CD4-positive, alpha-beta T cell treated with Interleukin-12 subunit alpha and Interleukin-12 subunit beta, for 1 hour (primary cell): ENCODE measurements around the gene RSU1.

Experiments used
- DNase-seq: peaks from one replicate; pipeline ENCODE4 v3.0.0-alpha.2; 2020

RSU1 gene

DNA sequence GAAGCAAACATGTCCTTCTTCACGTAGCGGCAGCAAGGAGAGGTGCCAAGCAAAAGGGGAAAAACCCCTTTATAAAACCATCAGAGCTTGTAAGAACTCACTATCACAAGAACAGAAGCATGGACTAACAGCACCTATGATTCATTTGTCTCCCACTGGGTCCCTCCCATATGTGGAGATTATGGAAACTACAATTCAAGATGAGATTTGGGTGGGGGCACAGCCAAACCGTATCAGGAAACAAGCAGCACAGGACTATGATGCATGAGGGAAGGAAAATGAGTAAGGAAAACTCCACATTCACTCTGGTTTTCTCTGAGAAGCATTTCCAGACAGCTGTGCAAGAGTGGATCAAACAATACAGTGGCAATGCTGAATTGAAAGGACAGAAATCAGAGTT is 81.6 kb downstream of the RSU1 start:
- no peak for DNase-seq

DNA sequence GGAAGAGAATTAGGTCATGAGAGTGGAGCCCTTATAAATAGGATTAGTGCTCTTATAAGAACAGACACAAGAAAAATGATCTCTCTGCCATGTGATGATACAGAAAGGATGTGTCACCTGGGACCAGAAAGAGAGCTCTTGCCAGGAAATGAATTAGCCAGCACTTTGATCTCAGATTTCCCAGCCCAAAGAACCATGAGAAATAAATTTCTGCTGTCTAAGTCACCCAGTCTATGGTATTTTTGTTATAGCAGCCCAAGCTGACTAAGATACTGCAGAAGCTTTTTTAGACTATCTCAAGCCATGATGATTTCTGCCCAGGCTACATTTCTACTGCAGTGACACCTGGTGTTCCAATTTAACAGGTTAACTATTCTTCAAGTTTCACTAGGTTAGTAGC is 84.8 kb downstream of the RSU1 start:
- no peak for DNase-seq

GRCh38 chr10:16728266-16728665 is 89.0 kb downstream of the RSU1 start:
- DNase-seq, result no peak

- DNase-seq, result no peak
These were observed 89.6 kb downstream of the RSU1 start for GRCh38 chr10:16727666-16728065.

- no peak for DNase-seq
These were observed 92.7 kb downstream of the RSU1 start for GRCh38 chr10:16724509-16724908.

- DNase-seq, result no peak
These were observed 96.4 kb downstream of the RSU1 start for GRCh38 chr10:16720812-16721211.

DNA sequence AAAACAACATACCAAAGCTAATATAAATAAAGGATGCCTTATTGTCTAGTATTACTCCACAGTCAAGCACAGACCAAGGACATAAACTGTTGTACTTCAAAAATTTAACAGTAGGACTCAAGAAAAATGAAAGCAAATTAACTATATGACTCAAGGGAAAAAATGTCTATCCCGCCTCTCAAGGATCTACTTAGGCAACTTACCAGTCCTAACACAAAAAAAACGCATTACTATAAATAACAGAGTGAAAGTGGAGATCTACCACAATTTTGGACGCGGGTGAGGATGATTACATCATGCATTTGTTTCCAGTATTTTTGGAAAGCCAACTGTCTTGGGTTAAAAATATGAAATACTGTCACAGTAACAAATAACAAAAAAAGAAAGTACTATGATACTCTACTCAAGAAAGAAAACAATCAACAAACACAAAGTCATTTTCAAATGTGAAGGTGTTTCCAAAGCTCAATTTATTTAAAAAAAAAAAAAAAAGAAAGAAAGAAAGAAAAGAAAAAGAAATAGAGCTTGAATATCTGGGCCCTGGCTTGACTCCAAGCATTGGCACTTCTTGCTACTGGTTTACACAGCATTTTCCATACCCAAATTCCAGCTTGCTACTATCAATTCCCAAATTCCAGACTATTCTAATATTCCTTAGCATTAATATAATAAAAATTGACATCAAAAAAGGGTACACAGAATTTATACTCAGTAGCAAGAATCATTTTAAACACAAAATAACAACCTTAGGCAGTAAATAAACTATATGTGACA is 99.4 kb downstream of the RSU1 start:
- no peak for DNase-seq

DNA sequence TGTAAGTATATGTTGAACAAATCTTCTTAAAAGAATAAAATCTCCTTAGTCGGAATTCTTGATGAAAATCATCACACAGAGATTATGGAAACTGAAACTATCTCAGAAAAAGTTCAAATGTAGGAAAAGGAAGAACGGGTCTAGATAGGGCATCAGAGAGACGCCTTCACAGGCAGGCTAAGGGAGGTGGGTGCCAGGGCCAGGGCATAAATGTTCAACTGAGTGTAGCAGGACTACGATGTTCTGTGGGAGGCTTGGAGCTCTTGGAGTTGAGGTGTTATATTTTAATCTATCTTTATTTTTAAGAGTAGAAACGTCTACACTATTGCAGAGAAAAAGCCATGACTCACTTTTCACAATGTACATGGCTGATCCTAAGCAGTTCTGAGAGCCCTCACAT is 101.2 kb downstream of the RSU1 start:
- no peak for DNase-seq

DNA sequence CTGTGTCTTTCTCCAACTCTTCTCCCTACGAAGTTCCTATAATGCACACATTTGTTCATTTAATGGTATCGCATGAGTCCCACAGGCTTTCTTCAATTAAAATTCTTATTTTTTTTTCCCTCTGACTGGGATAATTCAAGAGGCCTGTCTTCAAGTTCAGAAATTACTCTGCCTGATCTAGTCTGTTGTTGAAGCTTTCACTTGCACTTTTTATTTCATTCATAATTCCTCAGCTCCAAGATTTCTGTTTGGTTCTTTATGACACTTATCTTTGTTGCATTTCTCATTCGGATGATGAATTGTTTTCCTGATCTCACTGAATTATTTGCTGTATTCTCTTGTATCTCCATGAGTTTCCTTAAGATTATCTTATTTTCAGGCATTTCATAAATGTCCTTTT is 103.9 kb downstream of the RSU1 start:
- DNase-seq, result no peak

GRCh38 chr10:16712883-16713282 is 104.3 kb downstream of the RSU1 start:
- DNase-seq, result no peak

DNA sequence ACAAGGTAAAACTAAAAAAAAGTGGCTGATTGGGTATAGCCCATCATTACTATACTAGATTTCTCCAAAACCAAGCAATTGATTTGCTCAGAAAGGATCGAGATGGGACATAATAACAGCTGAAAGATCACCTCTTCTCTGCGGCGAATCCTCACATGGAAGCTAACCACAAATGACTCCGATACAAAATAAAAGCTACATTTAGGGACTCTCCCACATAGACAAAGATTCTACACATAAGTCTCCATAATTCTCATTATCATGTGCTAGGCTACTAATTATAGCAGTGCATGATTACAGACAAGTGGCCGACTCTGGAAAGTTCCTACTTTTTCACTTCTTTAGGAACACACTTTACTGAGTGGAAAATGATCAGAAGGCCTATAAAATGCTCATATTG is 116.9 kb downstream of the RSU1 start:
- DNase-seq, result no peak

DNA sequence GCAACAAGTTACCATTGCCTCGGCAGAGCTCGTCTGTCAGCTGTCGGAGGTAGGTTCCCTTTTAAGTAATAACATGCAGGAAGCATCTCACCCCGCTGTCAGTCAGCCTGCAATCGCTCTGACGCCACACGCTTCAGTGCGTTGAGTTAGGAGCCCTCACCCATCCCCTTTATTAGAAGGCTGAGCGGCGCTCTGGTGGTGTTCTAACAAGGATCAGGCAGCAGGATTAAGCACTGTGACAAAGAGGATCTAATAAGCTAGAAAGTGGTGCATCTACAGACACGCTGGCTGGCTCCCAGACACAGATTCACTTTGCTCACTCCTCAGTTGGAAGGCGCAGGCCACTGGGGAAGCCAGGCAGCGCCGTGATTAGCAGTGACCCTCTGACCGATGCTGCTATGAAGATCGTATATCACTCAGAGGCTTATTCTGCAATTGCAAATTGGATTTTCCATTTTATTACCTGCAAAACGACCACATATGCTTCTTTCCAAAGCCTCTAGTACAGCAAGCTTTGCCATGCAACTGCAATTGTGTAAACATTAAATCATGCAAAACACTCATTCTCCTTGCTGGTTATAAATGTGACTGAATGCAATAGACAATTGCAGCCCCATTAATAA is 117.7 kb downstream of the RSU1 start:
- no peak for DNase-seq

- no peak for DNase-seq
These were observed 118.8 kb downstream of the RSU1 start for GRCh38 chr10:16698461-16698860.

DNA sequence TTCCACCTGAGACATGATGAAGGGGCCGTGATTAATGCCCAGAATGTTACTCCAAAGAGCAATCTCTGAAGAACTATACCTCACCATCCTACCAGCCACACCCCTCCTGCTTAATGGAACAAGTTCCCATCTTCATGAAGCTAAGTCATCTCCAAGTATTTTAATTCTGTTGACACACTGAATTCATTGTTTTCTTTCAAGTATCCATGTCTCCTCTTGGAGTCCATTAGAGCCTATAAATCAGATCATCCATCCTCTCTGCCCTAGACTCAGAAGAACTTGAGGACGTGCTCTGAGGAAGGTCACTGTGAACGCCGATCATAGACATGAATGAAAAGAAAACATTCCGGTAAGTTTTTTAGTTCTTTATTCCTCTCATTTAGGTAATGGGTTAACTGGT is 126.8 kb downstream of the RSU1 start:
- DNase-seq, result no peak

- no peak for DNase-seq
These were observed 127.5 kb downstream of the RSU1 start for GRCh38 chr10:16689696-16690095.

GRCh38 chr10:16689227-16689626 is 128.0 kb downstream of the RSU1 start:
- no peak for DNase-seq

GRCh38 chr10:16686054-16686902 is 130.9 kb downstream of the RSU1 start:
- no peak for DNase-seq

DNA sequence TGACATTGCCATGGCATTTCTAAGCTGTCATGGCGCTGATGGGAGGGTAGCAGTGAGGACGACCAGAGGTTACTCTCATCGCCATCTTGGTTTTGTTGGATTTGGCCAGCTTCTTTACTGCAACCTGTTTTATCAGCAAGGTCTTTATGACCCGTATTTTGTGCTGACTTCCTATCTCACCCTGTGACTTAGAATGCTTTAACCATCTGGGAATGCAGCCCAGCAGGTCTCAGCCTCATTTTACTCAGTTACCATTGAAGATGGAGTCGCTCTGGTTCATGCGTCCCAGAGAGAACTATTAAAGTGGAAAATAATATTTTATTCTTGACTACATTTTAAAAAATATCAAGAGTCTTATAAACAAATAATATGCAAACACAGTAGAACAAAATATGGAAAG is 131.7 kb downstream of the RSU1 start:
- DNase-seq, result no peak

DNA sequence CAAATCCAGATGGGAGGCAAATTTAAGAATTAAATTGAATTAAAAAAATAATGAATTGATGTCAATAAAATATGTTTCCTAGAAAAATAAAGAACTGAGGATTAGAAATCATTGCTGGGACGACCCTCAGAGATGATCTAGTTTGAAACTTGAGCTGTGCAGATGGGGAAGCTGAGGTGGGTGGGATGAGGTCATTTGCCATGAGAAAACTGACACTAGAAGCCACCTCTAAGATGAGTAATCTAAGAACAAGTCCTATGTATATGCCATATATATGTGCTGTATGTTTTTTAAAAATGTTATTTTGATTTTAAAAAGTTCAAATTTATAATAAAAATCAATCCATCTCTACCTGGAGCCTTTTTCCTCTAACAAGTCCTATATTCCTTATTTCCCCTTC is 135.7 kb downstream of the RSU1 start:
- no peak for DNase-seq

GRCh38 chr10:16679511-16679910 is 137.7 kb downstream of the RSU1 start:
- DNase-seq, result no peak

DNA sequence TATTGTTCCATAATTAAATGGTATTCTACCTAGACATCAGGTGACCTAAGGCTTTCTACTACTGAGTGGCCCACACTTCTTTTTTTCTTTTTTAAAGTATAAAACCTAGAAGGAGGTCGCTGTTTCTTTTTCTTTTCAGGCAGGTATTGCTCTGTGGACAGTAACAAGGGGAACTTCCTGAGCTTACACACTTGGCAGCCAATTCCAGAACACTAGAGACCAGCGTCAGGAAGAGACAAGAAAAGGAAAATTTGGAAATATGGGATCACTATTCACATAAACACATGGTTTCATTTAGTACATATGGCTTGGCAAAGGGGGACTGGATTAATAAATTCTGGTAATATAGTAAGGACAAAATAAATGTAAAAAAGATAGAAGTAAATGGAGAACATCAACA is 141.9 kb downstream of the RSU1 start:
- DNase-seq, result no peak

DNA sequence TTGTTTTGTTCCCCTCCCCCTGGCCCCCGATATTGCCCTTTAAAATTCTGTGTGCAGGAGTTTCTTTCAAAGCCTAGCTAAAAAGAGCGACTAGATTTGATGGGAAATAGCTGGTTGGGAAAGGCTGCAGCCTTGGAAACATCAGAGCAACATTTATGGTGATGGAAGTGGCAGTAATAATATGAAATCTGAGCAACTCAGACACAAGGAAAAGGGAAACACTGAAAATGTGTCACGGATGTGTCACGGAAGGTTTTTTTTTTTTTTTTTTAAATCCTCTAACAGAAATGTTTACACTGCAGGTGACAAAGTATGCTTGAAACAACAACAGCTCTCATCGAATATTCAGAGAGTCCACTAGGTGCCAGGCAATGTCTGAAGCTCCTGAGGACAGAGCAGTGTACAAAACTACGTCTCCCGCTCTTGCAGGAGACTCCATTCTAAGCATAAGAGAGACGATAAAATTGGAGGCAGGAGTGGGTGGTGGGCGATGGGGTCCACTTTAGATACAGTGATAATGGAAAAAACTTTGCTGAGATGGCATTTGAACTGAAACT is 143.0 kb downstream of the RSU1 start:
- no peak for DNase-seq

GRCh38 chr10:16673443-16673842 is 143.8 kb downstream of the RSU1 start:
- no peak for DNase-seq

DNA sequence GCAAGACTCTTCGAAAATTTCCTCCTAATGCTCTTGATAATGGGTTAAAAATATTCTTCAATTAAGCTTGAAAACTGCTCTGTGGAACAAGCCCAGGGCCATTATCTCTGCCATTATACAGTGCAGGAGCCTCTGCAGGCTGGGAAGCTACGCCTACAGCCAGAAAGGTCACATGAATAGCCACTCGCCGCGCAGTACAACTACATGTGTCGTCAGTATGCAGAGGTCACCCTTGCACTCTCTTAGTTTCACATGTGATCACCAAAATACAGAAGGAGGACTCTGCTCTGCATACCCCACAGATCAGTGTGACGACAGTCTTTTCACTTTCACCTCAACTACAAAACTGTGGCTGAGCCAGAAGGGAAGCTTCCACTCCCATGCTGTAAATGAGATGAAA is 153.8 kb downstream of the RSU1 start:
- no peak for DNase-seq
